GM21786 (cell line): ENCODE data around the gene HMSD.
"Not testable (repeated sequence)": the region's sequence is repeated elsewhere in the genome, so short reads cannot be mapped to it uniquely, and the experiment has no call there.

Source experiments
- ATAC-seq: cut with Tn5 transposase; IDR thresholded peaks from one replicate; pipeline ENCODE4 v1.9.1; 2021; ENCODE audit not compliant: unreplicated experiment

HMSD gene, protein sequence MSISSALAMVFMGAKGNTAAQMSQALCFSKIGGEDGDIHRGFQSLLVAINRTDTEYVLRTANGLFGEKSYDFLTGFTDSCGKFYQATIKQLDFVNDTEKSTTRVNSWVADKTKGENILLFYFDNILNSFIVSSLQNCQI

DNA sequence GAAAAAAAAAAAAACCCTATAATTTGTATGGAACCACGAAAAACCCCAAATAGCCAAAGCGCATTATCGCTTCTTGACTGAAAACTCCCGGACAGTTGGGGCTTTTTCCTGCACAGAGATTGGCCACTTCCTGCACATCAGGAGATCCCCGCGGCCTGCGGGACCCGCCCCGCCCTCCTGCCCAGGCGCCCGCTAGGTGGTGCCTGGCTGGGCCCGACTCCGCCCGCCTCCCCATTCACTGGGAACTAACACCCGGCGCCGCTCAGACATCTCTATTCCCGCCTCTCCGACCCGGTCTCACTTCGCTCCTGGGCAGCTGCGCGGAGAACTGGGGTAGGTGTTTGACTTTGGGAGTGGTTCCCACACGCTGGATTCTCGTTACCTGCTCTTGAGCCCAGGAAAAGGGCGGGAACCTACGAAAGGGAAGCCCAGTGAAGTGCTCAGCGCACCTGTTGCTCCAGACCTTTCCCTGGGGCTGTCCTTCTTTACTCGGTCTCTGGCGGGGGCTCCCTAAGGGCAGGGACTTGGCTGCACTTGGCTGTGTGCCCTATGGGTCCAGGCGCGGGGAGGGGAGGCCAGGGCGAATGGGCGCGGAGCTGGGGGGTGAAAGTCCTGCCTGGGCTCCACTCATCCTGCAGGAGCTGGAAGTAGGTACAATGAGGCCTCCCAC, at the start of gene HMSD:
Gene HMSD (plus strand): TSS at position 234 of the 670 bp plus-strand sequence. CDS start 4,155 bp downstream, outside the sequence.
- peak; percentile 85 for ATAC-seq

DNA sequence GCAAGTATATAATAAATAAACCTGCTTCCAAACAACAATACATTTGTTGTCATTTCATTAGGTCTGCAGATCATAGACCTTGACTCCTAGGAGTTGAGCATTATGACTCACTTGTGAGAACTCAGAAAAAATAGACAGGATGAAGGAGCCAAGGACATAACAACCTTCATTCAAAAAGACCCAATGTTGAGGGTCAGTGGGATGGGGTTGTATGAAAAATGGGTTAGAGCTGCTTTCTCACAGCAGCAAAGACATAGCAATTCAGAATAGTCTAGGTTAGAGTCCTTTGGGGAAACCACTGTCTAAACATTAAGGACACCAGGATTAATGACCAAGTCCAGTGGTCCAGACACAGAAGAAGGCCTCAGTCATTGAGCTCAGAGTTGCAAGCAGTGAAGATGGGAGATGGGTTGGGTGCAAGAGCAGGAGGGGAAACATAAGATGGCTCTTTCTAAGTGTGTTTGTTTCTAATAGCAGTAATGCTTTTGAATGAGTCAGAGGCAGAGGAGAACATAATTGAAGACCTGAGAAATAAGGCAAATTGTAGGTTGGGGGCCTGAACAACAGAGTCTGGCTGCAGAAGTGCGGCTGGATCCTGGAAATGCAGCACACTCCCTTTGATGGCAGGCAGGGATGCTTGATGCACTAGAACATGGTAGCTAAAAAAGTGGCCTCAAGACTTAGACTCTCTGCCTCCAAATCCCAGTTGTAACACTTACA, 45.1 kb upstream of the HMSD start:
- ATAC-seq, result no peak

DNA sequence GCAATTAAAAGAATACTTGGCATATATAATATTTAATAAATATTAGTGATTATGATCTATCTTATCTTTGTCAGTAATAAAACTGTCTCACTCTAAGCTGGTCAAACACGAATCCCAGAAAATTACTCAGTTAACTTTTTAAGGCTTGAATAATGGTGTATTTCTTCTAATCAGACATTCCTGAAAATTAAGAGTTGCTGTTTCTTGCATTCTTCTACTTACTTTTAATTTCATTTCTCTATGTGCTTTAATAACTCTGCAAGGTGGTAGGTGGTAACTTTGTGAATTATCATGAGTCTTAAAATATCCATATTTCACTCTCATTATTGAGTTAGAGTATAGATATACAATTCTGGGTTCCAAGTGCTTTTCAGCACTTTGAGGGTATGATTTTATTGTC, 44.4 kb upstream of the HMSD start:
- no peak for ATAC-seq

DNA sequence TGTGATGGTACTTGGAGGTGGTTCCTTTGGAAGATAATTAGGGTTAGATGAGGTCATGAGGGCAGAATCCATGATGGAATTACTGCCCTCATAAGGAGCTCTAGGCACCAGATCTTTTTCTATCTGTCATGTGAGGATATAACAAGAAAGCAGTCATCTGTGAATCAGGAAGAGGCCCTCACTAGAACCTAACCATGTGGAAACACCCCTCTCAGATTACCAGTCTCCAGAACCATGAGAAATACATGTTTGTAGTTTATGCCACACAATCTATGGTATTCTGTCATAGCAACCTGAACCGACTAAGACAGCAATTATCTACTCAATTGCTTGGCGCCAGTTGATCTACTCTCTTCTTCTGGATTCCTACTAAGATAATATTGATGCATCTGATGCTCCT, 43.7 kb upstream of the HMSD start:
- ATAC-seq, result no peak

DNA sequence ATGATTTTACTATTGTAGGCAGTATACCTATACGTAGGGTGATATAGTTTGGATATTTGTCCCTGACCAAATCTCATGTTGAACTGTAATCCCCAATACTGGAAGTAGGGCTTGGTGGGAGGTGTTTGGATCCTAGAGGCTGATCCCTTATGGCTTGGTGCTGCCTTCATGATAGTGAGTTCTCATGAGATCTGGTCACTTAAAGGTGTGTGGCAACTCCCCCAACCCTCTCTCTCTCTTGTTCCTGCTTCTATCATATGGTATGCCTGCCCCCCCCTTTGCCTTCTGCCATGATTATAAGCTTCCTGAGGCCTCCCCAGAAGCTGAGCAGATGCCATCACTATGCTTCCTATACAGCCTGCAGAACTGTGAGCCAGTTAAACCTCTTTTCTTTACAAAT, 43.0 kb upstream of the HMSD start:
- ATAC-seq, result no peak

DNA sequence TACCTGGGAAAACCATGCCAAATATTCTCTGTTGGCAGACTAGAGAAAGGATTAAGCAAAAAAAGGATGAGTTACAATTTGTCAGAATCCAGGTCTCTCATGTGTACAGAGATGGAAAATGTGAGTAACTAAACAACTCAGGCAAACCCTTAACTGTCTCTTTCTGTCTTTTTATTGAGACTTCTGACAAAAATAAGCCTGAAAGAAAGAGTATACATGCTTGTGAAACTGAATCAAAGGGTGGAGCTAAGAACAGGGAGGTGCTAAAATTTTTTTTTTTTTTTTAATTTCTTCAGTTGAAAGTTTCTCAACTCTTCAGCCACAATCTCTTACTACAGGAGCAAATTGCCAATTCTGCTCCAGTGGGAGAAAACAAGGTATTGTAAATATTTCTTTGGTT, 41.4 kb upstream of the HMSD start, which contains the start of gene SERPINB10:
Gene SERPINB10 (plus strand): TSS at position 295 of the 400 bp plus-strand sequence. CDS start 7,553 bp downstream, outside the sequence.
- peak; percentile 53 for ATAC-seq

DNA sequence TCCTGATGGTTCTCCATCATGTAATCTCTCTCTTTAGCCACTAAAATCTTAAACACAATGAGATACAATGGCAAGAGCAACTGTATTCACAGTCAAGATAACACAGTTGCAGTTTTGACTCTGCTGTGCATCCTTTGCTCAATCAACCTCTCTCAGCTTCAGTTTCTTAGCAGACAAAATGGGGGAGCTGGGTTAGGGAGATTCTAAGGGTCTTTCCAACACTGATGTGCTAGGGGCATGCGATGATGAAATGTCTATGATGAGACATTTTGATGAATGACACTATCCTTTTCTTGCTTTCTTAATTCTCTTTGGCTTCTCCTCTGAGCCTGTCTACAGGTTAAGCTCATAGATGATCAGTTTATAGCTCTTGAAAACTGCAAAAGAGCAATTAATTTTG, 40.2 kb upstream of the HMSD start:
- no peak for ATAC-seq

DNA sequence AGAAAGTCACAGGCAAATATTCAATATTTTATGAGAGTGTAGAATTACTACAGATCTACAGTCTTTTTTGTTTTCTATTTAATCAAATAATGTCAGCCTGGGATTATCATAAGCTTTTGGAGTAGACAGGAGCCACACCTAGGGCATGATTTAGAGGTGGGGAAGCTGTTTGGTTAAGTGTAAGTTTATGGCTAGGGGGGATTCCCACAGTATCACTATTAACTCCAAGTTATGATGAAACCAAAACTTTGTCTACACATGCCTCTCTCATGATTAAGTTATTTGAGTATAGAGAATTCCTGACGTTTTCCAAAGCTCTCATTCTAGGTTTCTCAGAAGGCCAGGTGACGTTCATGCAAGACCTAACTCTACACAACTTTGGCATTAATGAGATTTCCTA, 39.2 kb upstream of the HMSD start:
- ATAC-seq, result peak; percentile 69

DNA sequence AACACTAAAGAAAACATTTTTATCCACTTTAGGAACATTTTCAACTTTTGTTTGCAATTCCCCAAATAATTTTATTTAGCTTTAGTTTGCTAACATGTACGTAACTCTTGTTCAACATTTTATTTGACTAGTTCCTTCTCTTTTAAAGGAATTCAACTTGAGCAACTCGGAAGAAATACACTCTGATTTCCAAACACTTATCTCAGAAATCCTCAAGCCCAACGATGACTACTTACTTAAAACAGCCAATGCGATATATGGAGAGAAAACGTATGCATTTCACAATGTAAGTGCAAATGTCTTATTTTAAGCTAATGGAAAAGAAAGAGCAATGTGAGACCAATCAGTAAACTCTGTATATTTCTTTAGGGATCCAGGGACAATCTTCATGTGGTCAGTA, 31.3 kb upstream of the HMSD start:
- ATAC-seq, result no peak

DNA sequence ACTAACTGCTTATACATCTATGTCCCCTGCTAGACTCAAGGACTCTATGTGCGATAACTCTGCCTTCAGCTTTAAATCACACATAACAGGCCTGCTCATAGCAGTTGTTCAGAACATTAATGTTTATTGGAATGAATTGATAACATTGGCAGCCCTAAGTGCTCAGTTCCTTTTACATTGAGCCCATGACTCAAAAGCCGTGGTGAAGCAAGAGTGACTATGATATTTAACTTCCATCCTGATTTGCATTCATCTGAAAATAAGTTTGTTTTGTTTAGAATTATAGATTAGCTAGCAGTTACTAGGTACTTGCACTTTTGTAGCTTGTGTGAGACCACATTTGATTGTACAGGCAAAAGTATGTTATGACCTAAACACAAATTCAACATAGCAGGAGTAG, 27.1 kb upstream of the HMSD start:
- no peak for ATAC-seq

DNA sequence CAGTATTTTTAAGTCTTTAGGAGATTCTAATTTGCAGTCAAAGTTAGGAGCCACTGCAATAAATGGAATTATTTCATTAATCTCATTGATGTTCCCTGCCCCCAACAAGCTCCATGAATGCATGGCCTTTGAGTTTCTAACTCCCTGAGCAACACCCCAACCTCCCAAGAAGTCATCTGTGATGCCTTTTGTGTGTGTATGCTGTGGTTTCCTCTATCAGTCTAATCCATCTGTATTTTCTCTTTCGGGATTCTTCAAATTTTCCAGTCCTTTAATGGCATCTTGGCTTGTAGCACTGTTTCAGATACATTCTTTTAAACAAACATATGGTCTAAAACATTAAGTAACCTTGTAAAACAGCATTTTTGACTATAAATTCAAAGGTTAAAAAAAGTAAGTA, 24.6 kb upstream of the HMSD start:
- no peak for ATAC-seq

DNA sequence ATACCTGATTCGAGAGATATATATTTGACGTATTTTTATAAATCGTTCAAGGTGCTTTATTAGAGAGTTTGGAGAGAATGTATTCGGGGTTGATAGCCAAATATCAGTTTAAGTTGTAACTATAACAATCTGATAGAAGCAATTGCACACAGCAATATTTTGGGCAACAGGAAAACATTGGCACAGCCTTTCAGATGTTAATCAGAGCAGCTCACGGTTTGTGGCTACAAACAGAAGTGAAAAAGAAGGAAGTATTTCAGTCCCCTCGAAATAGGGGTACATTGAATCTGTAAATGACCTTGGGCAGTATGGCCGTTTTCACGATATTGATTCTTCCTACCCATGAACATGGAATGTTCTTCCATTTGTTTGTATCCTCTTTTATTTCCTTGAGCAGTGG, 20.8 kb upstream of the HMSD start:
- no peak for ATAC-seq

DNA sequence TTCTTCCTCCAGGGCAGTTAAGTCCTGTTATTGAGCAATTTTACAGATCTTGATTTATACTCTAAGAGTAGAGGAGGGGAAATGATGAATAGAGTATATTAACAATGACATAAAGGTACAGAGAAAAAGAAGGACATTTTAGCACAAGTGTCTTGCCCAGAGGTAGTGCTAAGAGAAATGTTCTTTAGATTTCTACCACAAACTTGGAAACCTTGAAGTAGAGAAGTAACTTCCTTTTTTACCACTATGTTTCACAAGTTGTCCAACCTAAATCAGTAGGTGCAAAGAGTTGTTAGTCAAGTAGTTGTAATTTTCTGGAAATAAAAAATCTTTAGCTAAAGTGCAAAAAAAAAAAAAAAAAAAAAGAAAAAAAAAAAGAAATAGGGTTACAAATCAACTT, 19.7 kb upstream of the HMSD start:
- not testable (repeated sequence) for ATAC-seq

DNA sequence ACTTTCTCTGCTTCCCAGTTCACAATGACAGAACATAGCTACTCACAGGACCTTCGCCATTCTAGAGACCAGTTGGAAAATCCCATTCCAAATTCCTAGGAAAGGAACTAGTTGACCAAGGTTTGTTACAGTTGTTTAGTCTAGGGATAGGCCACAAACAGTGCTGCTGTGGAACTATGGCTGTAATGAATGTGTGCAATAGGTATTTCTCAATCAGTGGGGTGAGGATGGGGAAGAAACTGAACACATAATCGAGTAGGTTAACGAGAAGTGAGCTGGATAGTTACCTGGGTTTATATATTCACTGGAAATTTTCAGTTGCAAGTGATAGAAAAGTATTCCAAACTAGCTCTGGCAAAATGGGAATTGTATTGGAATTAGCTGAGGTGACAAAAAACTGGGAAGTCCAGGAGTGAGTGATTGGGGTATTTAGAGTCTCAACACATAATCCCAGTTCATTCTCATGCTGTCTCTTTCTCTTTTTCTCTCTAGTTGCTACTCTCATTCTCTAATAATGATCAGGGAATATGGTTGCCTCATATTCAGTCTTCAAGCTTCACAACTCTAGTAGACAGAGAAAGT, 18.2 kb upstream of the HMSD start:
- ATAC-seq, result no peak

DNA sequence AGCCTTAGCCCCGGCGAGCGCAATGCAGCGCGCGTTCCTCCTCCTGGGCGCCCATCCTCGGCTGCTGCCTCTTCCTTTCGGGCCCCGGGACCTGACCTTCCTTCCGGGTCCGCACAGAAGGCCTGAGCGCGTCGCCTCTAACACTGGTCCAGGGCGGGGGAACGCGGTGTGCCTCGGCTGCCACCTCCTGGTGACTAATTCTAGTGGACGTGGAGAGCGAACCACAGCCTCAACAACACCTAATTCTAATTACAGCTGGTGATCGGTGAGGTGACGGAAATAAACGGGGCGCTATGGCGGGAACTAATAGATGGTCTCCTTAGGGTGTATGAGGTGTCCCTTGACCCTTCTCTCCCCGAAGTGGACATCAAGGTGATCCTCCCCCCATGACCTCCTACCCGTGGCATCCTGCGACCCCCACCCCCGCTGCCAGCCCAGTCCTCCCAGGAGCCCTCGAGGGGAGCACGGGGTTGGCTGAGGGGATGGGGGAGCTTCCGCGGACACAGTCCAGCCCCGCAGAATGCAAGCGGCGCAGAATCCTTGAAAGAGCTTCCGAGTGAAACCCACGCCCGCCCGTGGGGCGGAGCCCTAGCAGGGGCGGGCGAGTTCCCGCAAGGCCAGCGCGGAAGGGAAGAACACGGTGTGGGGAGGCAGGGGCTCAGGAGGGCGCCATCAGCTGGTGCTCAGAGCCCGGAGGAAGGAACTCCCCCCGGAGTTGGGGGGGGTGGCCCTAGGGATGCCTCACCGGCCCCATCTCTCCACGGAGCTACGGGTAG, 12.8 kb upstream of the HMSD start:
- ATAC-seq, result peak; percentile 99

DNA sequence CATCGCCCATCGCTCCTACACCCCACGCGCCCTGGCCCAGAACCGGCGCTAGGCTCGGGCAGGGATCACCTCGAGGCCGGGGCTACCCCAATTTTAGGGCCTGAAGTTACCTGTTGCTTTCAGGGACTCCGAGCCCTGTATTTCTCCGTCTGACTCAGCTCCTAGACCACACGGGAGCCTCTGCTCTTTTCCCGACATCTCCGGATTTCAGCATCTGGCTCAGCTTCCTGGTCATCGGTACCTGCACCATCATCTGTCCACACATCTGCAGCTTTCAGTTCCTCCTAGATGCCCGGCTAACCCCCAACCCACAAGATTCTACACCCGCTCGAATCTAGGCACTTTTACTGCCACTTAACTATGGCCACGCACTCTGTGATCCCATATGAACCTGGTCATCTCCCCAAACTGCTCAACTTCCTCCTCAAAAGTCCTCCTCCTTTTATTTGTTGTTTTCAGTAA, 12.1 kb upstream of the HMSD start:
- peak; percentile 4 for ATAC-seq

DNA sequence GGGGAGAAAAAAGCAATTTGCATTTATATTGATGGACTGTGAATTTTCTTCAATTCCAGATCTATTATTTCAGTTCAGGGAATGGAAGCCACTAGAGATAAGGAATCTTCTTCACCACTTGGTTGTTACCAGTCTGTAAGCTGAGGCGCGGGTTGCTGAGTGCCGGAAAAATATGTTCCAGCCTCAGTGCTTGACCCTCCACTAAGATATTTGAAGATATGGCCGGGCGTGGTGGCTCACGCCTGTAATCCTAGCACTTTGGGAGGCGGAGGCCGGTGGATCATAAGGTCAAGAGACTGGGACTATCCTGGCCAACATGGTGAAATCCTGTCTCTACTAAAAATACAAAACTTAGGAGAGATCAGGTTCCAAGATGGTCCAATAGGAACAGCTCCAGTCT, 9.1 kb upstream of the HMSD start:
- no peak for ATAC-seq

DNA sequence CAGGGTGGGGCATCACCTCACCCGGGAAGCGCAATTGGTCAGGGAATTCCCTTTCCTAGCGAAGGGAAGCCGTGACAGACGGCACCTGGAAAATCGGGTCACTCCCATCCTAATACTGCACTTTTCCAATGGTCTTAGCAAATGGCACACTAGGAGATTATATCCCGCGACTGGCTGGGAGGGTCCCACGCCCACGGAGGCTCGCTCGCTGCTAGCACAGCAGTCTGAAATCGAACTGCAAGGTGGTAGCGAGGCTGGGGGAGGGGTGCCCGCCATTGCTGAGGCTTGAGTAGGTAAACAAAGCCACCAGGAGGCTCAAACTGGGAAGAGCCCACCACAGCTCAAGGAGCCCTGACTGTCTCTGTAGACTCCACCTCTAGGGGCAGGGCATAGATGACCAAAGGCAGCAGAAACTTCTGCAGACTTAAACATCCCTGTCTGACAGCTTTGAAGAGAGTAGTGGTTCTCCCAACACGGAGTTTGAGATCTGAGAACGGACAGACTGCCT, 8.5 kb upstream of the HMSD start:
- ATAC-seq, result not testable (repeated sequence)

DNA sequence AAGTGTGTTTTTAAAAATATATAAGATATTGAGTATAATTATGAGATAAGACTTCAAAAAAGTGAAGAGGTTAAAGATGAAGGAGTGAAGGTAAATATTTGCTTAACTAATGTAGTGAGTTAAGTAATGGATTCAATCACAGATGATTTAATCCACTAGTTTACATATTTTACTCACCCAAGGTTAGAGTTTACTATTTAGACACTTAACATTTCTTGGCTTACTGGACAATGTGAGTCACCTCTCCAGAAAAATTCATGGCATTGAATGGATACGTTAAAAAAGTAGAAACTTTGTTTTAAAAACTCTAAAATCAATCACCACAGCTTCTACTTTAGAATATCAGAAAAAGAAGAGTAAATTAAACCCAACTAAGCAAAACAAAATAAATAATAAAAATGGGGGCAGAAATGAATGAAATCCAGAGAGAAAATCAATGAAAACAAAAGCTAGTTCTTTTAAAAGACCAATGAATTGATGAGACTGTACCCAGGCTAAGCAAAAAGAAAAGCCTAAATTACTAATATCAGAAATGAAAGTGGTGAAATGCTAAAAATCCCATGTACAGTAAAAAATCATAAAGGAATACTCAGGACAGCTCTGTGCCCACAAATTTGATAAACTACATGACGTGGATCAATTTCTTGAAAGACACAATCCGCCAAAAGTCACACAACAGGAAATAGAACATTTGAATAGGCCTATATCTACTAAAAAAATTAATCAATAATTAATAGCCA, 1.9 kb upstream of the HMSD start:
- ATAC-seq, result no peak

DNA sequence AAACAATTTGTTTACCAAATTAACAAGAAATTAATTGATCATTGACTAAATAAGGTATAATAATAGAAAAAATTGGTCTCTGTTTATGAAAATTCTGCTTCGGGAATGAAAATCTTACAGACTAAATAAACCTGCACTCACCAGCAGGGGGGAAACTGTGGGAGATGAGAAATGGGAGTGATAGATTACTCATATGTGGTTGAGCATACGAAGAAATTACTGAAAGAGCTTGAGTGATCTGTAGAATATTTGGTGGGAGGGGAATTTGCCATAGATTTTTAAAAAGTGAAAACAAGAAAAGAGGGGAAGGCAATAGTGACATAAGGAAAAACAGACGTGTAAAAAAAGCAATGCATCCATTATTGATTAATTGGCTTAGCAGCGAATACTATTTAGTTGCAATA, 2.2 kb downstream of the HMSD start:
- peak; percentile 48 for ATAC-seq
